Measurements from ENCODE around the gene PRCC.

GRCh38 chr1:156772222-156772621 lies 4.9 kb downstream of the PRCC start:
- TF ChIP-seq POLR2A (IDR thresholded peaks at IDR 0.05; ENCODE audit: low read depth, low read length), result no peak
- TF ChIP-seq USF2 (IDR thresholded peaks at IDR 0.05; ENCODE audit: low read depth, low read length), result no peak
- TF ChIP-seq, protein P1, sequence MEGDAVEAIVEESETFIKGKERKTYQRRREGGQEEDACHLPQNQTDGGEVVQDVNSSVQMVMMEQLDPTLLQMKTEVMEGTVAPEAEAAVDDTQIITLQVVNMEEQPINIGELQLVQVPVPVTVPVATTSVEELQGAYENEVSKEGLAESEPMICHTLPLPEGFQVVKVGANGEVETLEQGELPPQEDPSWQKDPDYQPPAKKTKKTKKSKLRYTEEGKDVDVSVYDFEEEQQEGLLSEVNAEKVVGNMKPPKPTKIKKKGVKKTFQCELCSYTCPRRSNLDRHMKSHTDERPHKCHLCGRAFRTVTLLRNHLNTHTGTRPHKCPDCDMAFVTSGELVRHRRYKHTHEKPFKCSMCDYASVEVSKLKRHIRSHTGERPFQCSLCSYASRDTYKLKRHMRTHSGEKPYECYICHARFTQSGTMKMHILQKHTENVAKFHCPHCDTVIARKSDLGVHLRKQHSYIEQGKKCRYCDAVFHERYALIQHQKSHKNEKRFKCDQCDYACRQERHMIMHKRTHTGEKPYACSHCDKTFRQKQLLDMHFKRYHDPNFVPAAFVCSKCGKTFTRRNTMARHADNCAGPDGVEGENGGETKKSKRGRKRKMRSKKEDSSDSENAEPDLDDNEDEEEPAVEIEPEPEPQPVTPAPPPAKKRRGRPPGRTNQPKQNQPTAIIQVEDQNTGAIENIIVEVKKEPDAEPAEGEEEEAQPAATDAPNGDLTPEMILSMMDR (conservative IDR thresholded peaks at IDR 0.05; ENCODE audit: low read depth, low read length), result no peak
- no peak for TF ChIP-seq RAD21 (IDR thresholded peaks at IDR 0.05; ENCODE audit: low read length)
- no peak for TF ChIP-seq FOS (IDR thresholded peaks at IDR 0.05; ENCODE audit: low read depth, low read length)
- TF ChIP-seq NFE2L2 (IDR thresholded peaks at IDR 0.05; ENCODE audit: low read depth, low read length), result no peak

Measured in IMR-90 (cell line).